ENCODE data around the gene RAB25. TPM values are rescaled to one million over a fixed set of nuclear protein-coding genes. Genes with fewer than 3 reads are reported as not detected.

RAB25 gene
- total and polyA plus RNA-seq, 2 experiments from 2014 or later: 2.4 to 3.1 TPM

DNA sequence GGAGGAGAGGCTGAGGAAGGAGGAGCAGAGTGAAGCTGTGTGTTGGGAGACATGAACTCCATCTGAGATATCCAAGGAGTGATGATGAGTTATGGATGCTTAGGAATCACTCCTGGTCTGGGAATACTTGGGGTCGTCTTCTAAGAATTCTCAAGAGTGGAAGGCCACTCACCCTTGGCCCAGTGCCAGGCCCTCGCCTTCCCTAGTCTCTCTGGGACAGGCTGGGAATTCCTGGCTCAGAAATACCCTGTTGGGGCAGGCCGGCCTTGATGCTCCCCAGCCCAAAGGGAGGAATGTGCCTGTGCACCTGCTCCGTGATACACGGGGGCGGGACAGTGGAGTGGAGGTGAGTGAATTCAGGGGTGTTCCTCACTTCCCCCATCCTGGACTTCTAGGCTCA lies 40.9 kb downstream of the RAB25 start:
- TF ChIP-seq, protein P1, sequence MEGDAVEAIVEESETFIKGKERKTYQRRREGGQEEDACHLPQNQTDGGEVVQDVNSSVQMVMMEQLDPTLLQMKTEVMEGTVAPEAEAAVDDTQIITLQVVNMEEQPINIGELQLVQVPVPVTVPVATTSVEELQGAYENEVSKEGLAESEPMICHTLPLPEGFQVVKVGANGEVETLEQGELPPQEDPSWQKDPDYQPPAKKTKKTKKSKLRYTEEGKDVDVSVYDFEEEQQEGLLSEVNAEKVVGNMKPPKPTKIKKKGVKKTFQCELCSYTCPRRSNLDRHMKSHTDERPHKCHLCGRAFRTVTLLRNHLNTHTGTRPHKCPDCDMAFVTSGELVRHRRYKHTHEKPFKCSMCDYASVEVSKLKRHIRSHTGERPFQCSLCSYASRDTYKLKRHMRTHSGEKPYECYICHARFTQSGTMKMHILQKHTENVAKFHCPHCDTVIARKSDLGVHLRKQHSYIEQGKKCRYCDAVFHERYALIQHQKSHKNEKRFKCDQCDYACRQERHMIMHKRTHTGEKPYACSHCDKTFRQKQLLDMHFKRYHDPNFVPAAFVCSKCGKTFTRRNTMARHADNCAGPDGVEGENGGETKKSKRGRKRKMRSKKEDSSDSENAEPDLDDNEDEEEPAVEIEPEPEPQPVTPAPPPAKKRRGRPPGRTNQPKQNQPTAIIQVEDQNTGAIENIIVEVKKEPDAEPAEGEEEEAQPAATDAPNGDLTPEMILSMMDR (IDR thresholded peaks at IDR 0.05; ENCODE audit: low read depth, low read length): no peak
- peaks cover 37% of the 10 kb centered on the region for H3K4me1 ChIP-seq (ENCODE audit: low read depth)
- no peak overlapping the region for H3K27ac ChIP-seq
- H3K36me3 ChIP-seq: no peaks in the 10 kb centered on the region
- no peaks in the 10 kb centered on the region for H3K27me3 ChIP-seq
- H3K4me3 ChIP-seq: no peak overlapping the region
- no peak for DNase-seq (ENCODE audit: low read depth in 1 of 2, low spot score in 1 of 2)
- no peaks in the 10 kb centered on the region for H3K9me3 ChIP-seq (ENCODE audit: low read depth)

DNA sequence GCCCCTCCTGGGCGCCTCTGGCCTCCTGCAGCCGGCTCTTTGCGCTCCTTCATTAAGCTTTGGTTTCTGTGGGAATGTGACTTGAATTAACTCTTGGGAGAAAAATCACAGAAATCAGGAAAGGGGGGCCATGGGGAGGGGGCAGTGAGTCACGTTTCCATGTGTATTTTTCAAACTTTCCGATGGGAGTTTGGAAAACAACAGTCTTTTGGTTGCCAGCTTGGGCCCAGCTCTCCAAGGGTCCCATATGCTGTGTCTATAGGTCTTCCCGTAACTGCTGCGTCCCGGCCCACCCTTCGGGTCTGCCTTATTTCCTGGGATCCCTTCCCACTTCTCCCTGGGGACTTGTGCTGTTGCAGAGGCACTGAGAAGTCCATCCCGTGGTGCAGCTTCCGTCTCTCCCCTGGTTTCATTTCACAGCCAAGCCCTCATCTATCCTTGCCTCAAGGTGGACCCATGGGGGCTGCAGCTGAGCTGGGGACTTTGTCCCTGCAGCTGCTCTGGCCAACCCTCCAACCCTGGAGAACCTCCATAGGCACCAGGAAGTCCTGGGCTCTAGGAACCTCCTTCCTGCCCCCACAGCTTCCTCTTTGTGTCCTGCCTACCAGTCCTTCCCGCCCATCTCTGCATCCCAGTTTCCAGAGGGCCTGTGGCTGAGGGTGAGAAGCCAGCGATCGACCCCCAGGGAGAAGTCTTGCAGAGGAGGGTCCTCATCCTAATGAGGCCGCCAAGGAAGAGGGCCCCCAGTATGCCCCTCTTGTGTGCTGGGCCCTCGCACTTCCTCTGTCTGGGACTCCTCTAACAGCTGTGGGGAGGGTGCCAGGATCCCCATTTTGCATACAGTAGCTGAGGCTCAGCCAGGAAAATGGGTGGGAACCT lies 41.9 kb downstream of the RAB25 start:
- peak in 1 of 2 donors; percentile 54 for DNase-seq (ENCODE audit: low read depth in 1 of 2, low spot score in 1 of 2)
- Histone ChIP-seq H3K27me3 (no peaks in the 10 kb centered on the region), H3K36me3 (no peaks in the 10 kb centered on the region), H3K4me3 (no peak overlapping the region), H3K27ac (peak overlapping the region; percentile 98), H3K4me1 (ENCODE audit: low read depth) (peaks cover 45% of the 10 kb centered on the region), H3K9me3 (ENCODE audit: low read depth) (no peaks in the 10 kb centered on the region)
- TF ChIP-seq, protein P1 (IDR thresholded peaks at IDR 0.05; ENCODE audit: low read depth, low read length): no peak

DNA sequence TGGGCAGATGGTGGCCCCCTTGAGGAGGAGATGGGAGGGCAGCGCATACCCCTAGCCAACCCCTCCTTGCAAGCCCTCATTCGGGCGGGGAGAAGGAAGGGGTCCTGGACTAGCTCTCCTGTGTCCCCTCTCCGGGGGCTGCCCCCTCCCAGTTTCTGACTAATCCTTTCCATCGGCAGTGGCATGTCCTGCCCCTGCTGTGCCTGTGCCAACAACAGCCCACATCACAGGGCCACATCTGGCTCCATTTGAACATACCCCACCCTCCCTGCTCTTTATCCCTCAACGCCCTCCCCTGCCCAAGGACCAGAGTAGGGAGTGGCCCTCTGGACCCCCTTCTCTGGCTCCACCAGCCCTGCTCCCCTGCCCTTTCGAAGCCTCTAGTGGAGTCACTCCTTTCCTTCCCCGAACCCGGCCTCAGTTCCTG lies 42.6 kb downstream of the RAB25 start:
- TF ChIP-seq, protein P1 (IDR thresholded peaks at IDR 0.05; ENCODE audit: low read depth, low read length): no peak
- Histone ChIP-seq H3K36me3 (no peaks in the 10 kb centered on the region), H3K27me3 (no peaks in the 10 kb centered on the region), H3K9me3 (ENCODE audit: low read depth) (no peaks in the 10 kb centered on the region), H3K4me3 (no peak overlapping the region), H3K4me1 (ENCODE audit: low read depth) (peaks cover 45% of the 10 kb centered on the region), H3K27ac (peak overlapping the region; percentile 98)
- peak in 1 of 2 donors; percentile 54 for DNase-seq (ENCODE audit: low read depth in 1 of 2, low spot score in 1 of 2)

DNA sequence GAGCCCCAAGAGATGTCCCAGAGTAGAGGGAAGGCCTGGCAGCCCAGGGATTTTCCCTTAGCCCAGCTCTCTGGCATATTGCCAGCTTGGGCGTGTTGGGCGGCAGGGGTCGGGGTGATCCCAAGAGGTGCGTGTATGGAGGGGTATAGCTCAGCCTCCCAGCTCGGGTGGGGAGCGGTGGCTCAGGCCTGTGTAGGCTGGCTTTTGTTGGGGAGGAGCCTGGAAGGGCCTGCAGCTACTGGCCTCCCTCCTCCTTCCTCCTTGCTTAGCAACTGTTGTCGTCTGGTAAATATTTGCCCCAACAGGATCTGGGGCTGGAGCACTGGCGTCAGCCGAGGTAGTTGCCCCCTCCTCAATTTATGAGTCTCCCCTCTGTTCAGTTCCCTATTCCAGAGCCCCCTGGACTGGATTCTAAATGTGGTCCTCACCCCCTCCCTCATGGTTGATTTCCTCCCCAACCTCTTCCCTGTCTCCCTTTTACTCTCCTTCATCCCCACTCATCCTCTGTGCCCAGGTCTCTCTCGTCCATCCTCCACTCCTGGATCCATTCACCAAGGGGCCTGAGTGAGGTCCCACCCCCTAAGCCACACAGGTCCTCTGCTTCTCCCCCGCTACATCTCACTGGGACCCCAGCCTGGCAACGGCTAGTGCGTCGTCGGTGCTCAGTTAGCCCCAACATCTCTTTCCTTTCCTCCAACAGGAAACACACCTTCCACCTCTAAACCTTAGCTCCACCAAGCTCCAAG lies 43.3 kb downstream of the RAB25 start:
- H3K9me3 ChIP-seq (ENCODE audit: low read depth): no peaks in the 10 kb centered on the region
- H3K4me3 ChIP-seq: no peak overlapping the region
- no peaks in the 10 kb centered on the region for H3K36me3 ChIP-seq
- H3K4me1 ChIP-seq (ENCODE audit: low read depth): peaks cover 45% of the 10 kb centered on the region
- TF ChIP-seq, protein P1 (IDR thresholded peaks at IDR 0.05; ENCODE audit: low read depth, low read length): no peak
- peak; percentile 44 to 92 for DNase-seq (ENCODE audit: low read depth in 1 of 2, low spot score in 1 of 2)
- peak overlapping the region; percentile 98 for H3K27ac ChIP-seq
- no peaks in the 10 kb centered on the region for H3K27me3 ChIP-seq

DNA sequence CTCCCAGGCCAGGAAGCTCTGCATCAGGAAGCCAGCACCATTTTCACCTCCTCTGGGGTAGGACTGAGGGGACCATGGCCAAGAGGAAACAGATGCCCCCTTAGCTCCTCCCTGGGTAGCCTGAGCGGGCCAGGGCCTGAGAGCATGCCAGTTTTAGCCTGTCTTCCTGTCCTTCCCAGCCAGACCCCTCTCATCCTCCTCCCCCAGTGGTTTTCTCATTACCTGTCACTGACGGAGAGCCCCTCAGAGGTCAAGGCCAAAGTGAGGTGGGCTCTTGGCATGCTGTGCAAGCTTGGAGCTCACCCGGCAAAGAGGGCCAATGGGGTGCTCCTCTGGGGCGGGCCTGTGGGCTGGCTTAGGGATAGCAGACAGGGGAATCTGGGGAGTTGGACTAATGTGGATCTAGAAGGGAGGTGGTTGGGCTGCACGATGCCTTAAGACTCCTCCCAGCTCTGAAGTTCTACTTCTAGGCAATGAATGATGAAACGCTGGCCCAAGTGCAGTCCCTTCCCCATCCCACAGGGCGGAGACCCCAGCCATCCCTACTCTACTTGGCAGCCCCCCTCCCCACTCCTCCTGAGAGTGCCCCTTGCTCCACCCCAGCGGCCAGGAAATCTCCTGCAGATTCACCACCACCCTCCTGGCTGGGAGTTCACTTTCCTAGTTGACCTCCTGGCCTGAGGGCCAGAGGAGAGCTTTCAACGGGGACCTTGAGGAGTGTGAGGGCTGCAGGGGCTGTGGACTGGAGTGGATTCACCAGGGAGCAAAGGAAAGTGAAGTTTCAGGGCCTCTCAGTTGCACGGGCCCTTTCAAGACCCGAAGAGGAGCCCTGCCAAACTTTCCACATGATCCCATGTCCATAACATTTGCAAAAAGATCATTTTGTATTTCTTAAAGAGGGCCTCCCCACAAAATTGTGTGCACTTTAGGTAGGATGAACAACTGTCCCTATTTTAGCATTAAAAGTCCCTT lies 44.2 kb downstream of the RAB25 start:
- TF ChIP-seq, protein P1 (IDR thresholded peaks at IDR 0.05; ENCODE audit: low read depth, low read length): no peak
- no peaks in the 10 kb centered on the region for H3K36me3 ChIP-seq
- H3K9me3 ChIP-seq (ENCODE audit: low read depth): no peaks in the 10 kb centered on the region
- peaks cover 45% of the 10 kb centered on the region for H3K4me1 ChIP-seq (ENCODE audit: low read depth)
- no peaks in the 10 kb centered on the region for H3K27me3 ChIP-seq
- H3K4me3 ChIP-seq: no peak overlapping the region
- peak overlapping the region; percentile 98 for H3K27ac ChIP-seq
- peak in 1 of 2 donors; percentile 75 for DNase-seq (ENCODE audit: low read depth in 1 of 2, low spot score in 1 of 2)

All from cardiac muscle cell (in vitro differentiated cells and primary cell).